GM10266 (cell line): Measurements from ENCODE around the gene UIMC1.

ENCODE experiments used
- DNase-seq: peaks from one replicate; pipeline ENCODE4 v3.0.0; 2012; ENCODE audit errors: extremely low spot score
- TF ChIP-seq, protein P1 (sequence below): IDR thresholded peaks from 2 replicates; pipeline ENCODE4 v1.5.1; 2012; ENCODE audit warnings: mild to moderate bottlenecking, low read depth; ENCODE audit not compliant: control insufficient read depth, insufficient read depth; ENCODE audit errors: missing control alignments

UIMC1 gene

DNA sequence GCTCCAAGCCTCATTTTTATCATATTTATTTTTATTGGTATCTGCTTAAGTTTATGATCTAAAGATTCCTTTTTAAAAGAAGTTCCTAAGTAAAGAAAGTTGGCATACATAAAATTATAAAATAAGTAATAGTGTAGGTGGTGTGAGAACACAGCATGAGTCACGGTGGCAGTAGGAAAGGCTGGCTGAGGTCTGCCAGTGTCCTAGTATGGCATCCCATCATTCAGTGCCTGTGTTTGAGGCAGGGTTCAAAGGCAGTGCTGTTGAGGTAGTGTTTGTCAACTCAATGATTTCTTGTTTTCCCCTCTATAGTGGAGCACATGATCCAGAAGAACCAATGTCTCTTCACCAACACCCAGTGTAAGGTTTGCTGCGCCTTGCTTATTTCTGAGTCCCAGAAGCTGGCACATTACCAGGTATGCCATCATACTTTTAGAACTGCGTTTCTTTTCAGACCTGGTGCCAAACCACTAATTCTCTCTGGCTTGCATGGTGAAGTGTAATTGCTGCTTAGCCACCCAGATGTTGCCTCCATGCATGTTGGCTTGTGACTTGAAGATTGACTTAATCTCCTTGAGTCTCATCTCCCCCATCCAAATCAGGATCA lies 34.3 kb upstream of the UIMC1 start:
- no peak for DNase-seq
- TF ChIP-seq, protein P1, sequence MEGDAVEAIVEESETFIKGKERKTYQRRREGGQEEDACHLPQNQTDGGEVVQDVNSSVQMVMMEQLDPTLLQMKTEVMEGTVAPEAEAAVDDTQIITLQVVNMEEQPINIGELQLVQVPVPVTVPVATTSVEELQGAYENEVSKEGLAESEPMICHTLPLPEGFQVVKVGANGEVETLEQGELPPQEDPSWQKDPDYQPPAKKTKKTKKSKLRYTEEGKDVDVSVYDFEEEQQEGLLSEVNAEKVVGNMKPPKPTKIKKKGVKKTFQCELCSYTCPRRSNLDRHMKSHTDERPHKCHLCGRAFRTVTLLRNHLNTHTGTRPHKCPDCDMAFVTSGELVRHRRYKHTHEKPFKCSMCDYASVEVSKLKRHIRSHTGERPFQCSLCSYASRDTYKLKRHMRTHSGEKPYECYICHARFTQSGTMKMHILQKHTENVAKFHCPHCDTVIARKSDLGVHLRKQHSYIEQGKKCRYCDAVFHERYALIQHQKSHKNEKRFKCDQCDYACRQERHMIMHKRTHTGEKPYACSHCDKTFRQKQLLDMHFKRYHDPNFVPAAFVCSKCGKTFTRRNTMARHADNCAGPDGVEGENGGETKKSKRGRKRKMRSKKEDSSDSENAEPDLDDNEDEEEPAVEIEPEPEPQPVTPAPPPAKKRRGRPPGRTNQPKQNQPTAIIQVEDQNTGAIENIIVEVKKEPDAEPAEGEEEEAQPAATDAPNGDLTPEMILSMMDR: no peak

DNA sequence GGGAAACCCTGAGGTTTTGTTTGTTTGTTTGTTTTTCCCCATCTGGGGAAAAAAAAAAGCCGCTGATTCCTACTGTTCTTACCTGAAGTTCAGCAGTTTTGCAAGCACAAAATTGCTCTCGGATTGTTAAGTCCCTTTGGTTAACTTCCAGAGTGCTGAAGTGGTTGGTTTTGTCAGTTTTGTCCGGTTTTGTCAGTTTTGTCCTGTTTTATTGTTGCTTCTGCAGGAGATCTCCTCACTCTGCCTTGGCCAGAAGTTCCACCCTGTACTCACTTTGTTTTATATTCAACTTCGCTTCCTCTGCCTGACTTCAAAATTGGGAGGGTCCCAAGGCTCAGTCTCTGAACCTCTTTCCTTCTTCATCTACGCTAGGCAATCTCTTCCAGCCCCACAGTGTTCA lies 30.3 kb upstream of the UIMC1 start:
- DNase-seq: no peak
- TF ChIP-seq, protein P1: no peak

DNA sequence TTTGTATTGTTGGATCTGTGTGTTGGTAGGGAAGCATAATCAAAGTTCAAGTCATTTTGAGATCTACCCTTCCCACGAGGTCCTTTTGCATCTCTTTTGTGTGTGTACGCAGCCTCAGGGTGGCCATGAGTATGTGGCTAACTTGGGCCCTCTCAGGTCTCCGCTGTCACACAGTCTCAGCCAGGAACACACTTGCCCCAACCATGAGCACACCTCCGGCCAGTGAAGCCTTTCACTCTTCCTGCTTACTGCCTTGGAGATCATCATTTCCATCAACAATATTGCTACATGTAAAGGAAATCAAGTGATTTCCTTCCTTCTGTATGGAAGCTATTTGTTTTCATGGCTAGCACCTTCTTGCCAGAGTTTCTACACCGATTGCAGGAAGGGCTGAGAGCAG lies 29.9 kb upstream of the UIMC1 start:
- TF ChIP-seq, protein P1: no peak
- DNase-seq: no peak

DNA sequence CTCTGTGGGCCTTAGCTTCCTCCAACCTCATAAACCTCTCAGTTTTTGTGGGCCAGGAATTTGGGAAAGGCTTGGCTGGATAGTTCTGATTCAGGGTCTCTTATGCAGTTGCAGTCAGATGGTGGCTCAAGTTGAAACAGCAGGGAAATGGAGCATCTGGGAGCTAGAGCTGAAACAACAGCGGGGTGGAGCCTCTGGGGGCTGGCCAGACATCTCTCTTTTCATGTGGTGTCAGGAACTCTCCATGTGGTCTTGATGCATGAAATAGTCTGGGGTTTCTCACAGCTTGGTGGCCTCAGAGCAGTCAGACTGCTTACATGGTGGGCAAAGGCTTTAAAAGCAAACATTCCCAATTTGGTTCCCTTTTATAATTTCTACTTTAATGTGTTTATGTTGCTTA lies 29.4 kb upstream of the UIMC1 start:
- TF ChIP-seq, protein P1: no peak
- DNase-seq: peak; percentile 45

DNA sequence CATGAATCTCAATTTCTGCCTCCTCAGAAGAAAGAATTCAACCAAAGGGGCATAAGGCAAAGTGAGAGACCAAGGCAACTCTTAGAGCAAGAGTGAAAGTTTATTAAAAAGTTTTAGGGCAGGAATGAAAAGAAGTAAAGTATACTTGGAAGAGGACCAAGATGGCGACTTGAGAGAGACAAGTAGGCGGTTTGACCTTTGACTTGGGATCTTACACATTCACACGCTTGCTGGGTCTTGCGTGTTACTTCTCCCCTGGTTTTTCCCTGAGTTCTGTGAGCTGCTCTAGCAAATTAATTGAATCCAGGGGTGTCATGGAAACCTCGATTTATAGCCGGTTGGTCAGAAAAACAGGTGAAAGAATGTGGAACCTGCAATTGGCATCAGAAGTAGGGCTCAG lies 22.9 kb upstream of the UIMC1 start:
- TF ChIP-seq, protein P1: no peak
- DNase-seq: no peak

DNA sequence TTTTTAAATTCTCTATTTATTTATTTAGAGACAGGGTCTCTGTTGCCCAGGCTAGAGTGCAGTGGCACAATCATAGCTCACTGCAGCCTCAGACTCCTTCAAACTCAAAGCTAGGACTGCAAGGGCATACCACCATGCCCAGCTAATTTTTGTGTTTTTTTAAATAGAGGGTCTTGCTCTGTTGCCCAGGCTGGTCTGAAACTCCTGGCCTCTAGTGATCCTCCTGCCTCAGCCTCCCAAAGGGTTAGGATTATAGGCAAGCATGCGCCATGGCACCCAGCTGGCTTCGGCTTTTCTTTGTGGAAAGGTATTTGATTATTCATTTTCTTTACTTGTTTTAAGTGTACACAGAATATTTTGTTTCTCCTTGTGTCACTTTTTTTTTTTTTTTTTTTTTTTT lies 21.1 kb upstream of the UIMC1 start:
- TF ChIP-seq, protein P1: no peak
- no peak for DNase-seq

DNA sequence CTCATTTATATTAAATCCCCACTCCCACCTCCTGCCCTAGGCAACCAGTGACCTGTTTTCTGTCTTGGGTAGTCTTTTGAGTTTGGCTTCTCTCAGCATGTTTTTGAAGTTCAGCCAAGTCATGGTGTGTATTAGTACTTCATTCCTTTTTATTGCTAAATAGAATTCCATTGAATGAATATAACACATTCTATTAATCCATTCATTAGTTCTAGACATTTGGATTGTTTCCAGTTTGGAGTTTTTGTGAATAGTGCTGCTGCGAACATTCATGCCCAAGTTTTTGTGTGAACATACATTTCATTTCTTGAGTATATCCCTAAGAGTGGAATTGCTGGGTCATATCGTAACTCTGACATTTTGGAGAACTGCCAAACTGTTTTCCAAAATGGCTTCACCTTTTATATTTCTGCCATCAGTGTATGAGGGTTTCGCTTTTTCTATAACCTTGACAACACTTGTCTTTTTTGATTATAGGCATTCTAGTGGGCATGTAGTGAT lies 18.6 kb upstream of the UIMC1 start:
- TF ChIP-seq, protein P1: no peak
- DNase-seq: no peak
